Measurements from ENCODE around the gene PPT2. TPM values are rescaled to one million over a fixed set of nuclear protein-coding genes. Genes with fewer than 3 reads are reported as not detected.
A peak's percentile ranks its signal among the peaks of the same experiment; 100 is the strongest.

The PPT2 gene
- total RNA-seq, 1 experiment from 2014 or later = 70.9 TPM

- Histone ChIP-seq H3K9me3 (ENCODE audit: low read depth, low read length, poor library complexity, severe bottlenecking) (no peaks in the 10 kb centered on the region), H3K4me3 (ENCODE audit: low read depth, low read length, poor library complexity, severe bottlenecking) (no peak overlapping the region), H3K36me3 (ENCODE audit: insufficient read depth, low read length, poor library complexity, severe bottlenecking) (peaks cover 29% of the 10 kb centered on the region), H3K27me3 (replicated peaks; ENCODE audit: insufficient read depth, low read depth, low read length, poor library complexity) (no peaks in the 10 kb centered on the region), H3K27ac (ENCODE audit: low read depth, low read length, poor library complexity, severe bottlenecking) (no peak overlapping the region), H3K4me1 (ENCODE audit: insufficient read depth, low read length, poor library complexity, severe bottlenecking) (peaks cover 21% of the 10 kb centered on the region)
- BruUV-seq (replicated peaks) = no TSS peak
- ChIA-PET POLR2A (ENCODE audit: low non-redundant PET) (no interaction called here), CTCF (no interaction called here)
- no peak for DNase-seq (ENCODE audit: low spot score)
- no peak for TF ChIP-seq EZH2 (IDR thresholded peaks at IDR 0.05; ENCODE audit: borderline replicate concordance, low read depth, low read length, poor library complexity, severe bottlenecking)
- TF ChIP-seq CTCF (conservative IDR thresholded peaks at IDR 0.05; ENCODE audit: low read depth, low read length) = no peak
- intact Hi-C loops (cut with micrococcal nuclease; ENCODE audit: unreplicated experiment) = no loop called here
Observed at GRCh38 chr6:32156891-32157290, 3.0 kb downstream of the PPT2 start.

- no TSS peak for BruUV-seq (replicated peaks)
- Histone ChIP-seq H3K9me3 (ENCODE audit: low read depth, low read length, poor library complexity, severe bottlenecking) (no peaks in the 10 kb centered on the region), H3K36me3 (ENCODE audit: insufficient read depth, low read length, poor library complexity, severe bottlenecking) (peaks cover 29% of the 10 kb centered on the region), H3K4me3 (ENCODE audit: low read depth, low read length, poor library complexity, severe bottlenecking) (no peak overlapping the region), H3K27ac (ENCODE audit: low read depth, low read length, poor library complexity, severe bottlenecking) (no peak overlapping the region), H3K4me1 (ENCODE audit: insufficient read depth, low read length, poor library complexity, severe bottlenecking) (peaks cover 10% of the 10 kb centered on the region), H3K27me3 (replicated peaks; ENCODE audit: insufficient read depth, low read depth, low read length, poor library complexity) (no peaks in the 10 kb centered on the region)
- no peak for DNase-seq (ENCODE audit: low spot score)
- no peak for TF ChIP-seq EZH2 (IDR thresholded peaks at IDR 0.05; ENCODE audit: borderline replicate concordance, low read depth, low read length, poor library complexity, severe bottlenecking)
- no peak for TF ChIP-seq CTCF (conservative IDR thresholded peaks at IDR 0.05; ENCODE audit: low read depth, low read length)
- ChIA-PET POLR2A (ENCODE audit: low non-redundant PET) (no interaction called here), CTCF (no interaction called here)
- intact Hi-C loops (cut with micrococcal nuclease; ENCODE audit: unreplicated experiment) = no loop called here
Observed at GRCh38 chr6:32158052-32158451, 4.1 kb downstream of the PPT2 start.

- H3K9me3 ChIP-seq (ENCODE audit: low read depth, low read length, poor library complexity, severe bottlenecking) = no peaks in the 10 kb centered on the region
- no TSS peak for BruUV-seq (replicated peaks)
- peaks cover 17% of the 10 kb centered on the region for H3K4me1 ChIP-seq (ENCODE audit: insufficient read depth, low read length, poor library complexity, severe bottlenecking)
- TF ChIP-seq EZH2 (IDR thresholded peaks at IDR 0.05; ENCODE audit: borderline replicate concordance, low read depth, low read length, poor library complexity, severe bottlenecking) (no peak), CTCF (conservative IDR thresholded peaks at IDR 0.05; ENCODE audit: low read depth, low read length) (no peak)
- H3K36me3 ChIP-seq (ENCODE audit: insufficient read depth, low read length, poor library complexity, severe bottlenecking) = peaks cover 23% of the 10 kb centered on the region
- no peak overlapping the region for H3K4me3 ChIP-seq (ENCODE audit: low read depth, low read length, poor library complexity, severe bottlenecking)
- no peaks in the 10 kb centered on the region for H3K27me3 ChIP-seq (replicated peaks; ENCODE audit: insufficient read depth, low read depth, low read length, poor library complexity)
- peak; percentile 75 for DNase-seq (ENCODE audit: low spot score)
- peak overlapping the region; percentile 85 for H3K27ac ChIP-seq (ENCODE audit: low read depth, low read length, poor library complexity, severe bottlenecking)
- ChIA-PET CTCF (interaction anchor here (0.6 kb wide), 1 partner anchor 27 kb away, joined by 3 read pairs; no protein-coding TSS in a partner anchor), POLR2A (ENCODE audit: low non-redundant PET) (interaction anchor here (1.1 kb wide), 1 partner anchor 14 kb away, joined by 5 read pairs; the partner anchor contains the start of gene RNF5)
- intact Hi-C loops (cut with micrococcal nuclease; ENCODE audit: unreplicated experiment) = no loop called here
Observed at GRCh38 chr6:32163559-32164258, 9.8 kb downstream of the PPT2 start.
